Loucy (cell line): ENCODE data around the gene APBA1.

ENCODE experiments used
- H2AFZ ChIP-seq: fragments of 200-600 bp; sonication (generic); 2 replicates; pipeline ENCODE4 v1.6.0; 2016; ENCODE audit warnings: antibody characterized with exemption, mild to moderate bottlenecking, low read length, moderate library complexity
- H3F3A ChIP-seq: fragments of 200-600 bp; 2 replicates; pipeline ENCODE4 v1.6.0; 2016; ENCODE audit warnings: antibody characterized with exemption, low read depth, mild to moderate bottlenecking
- H3K27me3 ChIP-seq: fragments of 200-600 bp; sonication (generic); 2 replicates; pipeline ENCODE4 v1.6.1; 2014; ENCODE audit warnings: low read length, mild to moderate bottlenecking; ENCODE audit not compliant: insufficient read depth, poor library complexity, severe bottlenecking
- H3K36me3 ChIP-seq: fragments of 200-600 bp; sonication (generic); 2 replicates; pipeline ENCODE4 v1.6.1; 2016; ENCODE audit warnings: low read length; ENCODE audit not compliant: insufficient read depth
- H3K4me1 ChIP-seq: fragments of 200-600 bp; sonication (generic); 2 replicates; pipeline ENCODE4 v1.5.1; 2014; ENCODE audit warnings: low read length, mild to moderate bottlenecking; ENCODE audit not compliant: insufficient read depth, poor library complexity, severe bottlenecking
- H3K4me2 ChIP-seq: fragments of 200-600 bp; sonication (generic); 2 replicates; pipeline ENCODE4 v1.6.0; 2014; ENCODE audit warnings: antibody characterized with exemption, low read length, low read depth, mild to moderate bottlenecking; ENCODE audit not compliant: poor library complexity, severe bottlenecking
- H3K4me3 ChIP-seq: fragments of 200-600 bp; sonication (generic); 2 replicates; pipeline ENCODE4 v1.5.1; 2014; ENCODE audit warnings: low read length, mild to moderate bottlenecking, mixed read lengths; ENCODE audit not compliant: poor library complexity, severe bottlenecking
- H3K79me2 ChIP-seq: fragments of 200-600 bp; sonication (generic); 2 replicates; pipeline ENCODE4 v1.6.1; 2014; ENCODE audit warnings: low read length; ENCODE audit not compliant: insufficient read depth
- H3K9ac ChIP-seq: fragments of 200-600 bp; sonication (generic); 2 replicates; pipeline ENCODE4 v1.6.0; 2014; ENCODE audit warnings: mild to moderate bottlenecking, low read depth, low read length, moderate library complexity; ENCODE audit not compliant: poor library complexity, severe bottlenecking
- H3K9me2 ChIP-seq: fragments of 200-600 bp; sonication (generic); replicated peaks from 2 replicates; pipeline ENCODE4 v1.6.1; 2016; ENCODE audit warnings: low read depth, low read length, mixed read lengths
- H3K9me3 ChIP-seq: fragments of 200-600 bp; sonication (generic); 2 replicates; pipeline ENCODE4 v1.6.1; 2014; ENCODE audit warnings: mild to moderate bottlenecking, antibody characterized with exemption, low read length, low read depth; ENCODE audit not compliant: insufficient read depth
- H4K20me1 ChIP-seq: fragments of 200-600 bp; sonication (generic); 2 replicates; pipeline ENCODE4 v1.6.0; 2014; ENCODE audit warnings: antibody characterized with exemption, low read length, mild to moderate bottlenecking; ENCODE audit not compliant: insufficient read depth, poor library complexity, severe bottlenecking
- EZH2phosphoT487 ChIP-seq: fragments of 200-600 bp; IDR thresholded peaks from 2 replicates; pipeline ENCODE4 v1.6.1; 2018; ENCODE audit warnings: antibody characterized with exemption, mild to moderate bottlenecking, moderate library complexity, borderline replicate concordance
- TF ChIP-seq, protein P1 (sequence below): fragments of 200-600 bp; sonication (generic); conservative IDR thresholded peaks from 2 replicates; pipeline ENCODE4 v1.5.1; 2014; ENCODE audit warnings: mild to moderate bottlenecking, antibody characterized with exemption, low read length

APBA1 gene

DNA sequence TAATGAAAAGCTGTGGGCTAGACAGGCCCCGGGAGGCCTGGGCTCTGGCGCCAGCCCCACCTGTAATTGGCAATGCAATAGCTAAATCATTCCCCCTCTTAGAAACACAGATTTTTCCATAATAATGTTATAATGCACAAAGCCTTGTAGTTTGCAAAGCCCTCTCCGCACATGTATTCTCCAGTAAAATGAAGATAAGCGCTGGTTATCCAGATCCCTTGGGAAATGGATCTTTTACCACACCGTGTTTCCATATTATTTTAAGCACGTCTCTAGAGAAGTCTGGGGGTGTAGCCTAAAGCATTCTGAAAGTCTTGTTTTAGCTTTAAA lies 1.1 kb upstream of the APBA1 start:
- H3K27me3 ChIP-seq: no peaks in the 10 kb centered on the region
- H3K36me3 ChIP-seq: no peaks in the 10 kb centered on the region
- H3K4me1 ChIP-seq: peaks cover 23% of the 10 kb centered on the region
- H3K4me3 ChIP-seq: peak overlapping the region; percentile 92
- no peaks in the 10 kb centered on the region for H3F3A ChIP-seq
- no peaks in the 10 kb centered on the region for H3K9me2 ChIP-seq
- TF ChIP-seq, protein P1, sequence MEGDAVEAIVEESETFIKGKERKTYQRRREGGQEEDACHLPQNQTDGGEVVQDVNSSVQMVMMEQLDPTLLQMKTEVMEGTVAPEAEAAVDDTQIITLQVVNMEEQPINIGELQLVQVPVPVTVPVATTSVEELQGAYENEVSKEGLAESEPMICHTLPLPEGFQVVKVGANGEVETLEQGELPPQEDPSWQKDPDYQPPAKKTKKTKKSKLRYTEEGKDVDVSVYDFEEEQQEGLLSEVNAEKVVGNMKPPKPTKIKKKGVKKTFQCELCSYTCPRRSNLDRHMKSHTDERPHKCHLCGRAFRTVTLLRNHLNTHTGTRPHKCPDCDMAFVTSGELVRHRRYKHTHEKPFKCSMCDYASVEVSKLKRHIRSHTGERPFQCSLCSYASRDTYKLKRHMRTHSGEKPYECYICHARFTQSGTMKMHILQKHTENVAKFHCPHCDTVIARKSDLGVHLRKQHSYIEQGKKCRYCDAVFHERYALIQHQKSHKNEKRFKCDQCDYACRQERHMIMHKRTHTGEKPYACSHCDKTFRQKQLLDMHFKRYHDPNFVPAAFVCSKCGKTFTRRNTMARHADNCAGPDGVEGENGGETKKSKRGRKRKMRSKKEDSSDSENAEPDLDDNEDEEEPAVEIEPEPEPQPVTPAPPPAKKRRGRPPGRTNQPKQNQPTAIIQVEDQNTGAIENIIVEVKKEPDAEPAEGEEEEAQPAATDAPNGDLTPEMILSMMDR: no peak
- TF ChIP-seq EZH2phosphoT487: no peak
- H3K9ac ChIP-seq: peak overlapping the region; percentile 81
- peak overlapping the region; percentile 93 for H3K4me2 ChIP-seq
- no peaks in the 10 kb centered on the region for H3K9me3 ChIP-seq
- H3K79me2 ChIP-seq: no peaks in the 10 kb centered on the region
- H4K20me1 ChIP-seq: no peaks in the 10 kb centered on the region
- peak overlapping the region; percentile 96 for H2AFZ ChIP-seq

DNA sequence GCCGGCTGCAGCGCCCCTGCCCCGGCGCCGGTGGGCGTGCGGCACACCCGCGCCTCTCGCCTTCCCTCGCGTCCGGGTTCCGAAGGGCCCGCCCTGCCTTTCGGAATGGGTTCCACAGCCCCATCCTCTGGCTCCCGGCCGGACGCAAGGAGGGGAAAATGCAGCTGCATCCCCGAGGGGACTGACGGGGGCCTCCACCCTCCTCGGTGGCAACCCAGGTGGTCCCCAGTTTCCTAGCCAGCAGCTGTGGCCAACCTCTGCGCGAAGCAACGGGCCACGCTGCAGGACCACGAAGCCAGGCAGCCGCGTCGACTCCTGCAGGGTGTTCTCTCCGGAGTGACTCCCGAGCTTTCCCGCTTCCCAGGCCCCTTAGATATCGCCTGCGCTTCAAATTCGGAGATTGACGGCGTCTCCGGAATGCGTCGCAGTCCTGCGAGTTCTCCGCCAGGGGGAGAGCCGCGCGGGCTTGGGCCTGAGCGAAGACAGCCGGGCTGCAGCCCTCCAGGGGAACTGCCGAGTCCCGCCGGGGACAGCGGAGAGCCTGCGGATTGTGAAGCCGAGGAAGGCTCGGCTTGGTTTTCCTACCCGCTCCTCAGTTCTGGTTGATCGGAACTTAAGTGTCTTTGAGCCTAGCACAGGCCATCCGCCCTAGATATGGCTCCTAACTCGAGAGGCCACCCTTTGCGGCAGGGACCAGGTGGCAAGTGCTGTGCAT lies 582 bp upstream of the APBA1 start:
- H3K4me3 ChIP-seq: peak overlapping the region; percentile 92
- TF ChIP-seq, protein P1: peak; percentile 84
- TF ChIP-seq EZH2phosphoT487: no peak
- no peaks in the 10 kb centered on the region for H3K27me3 ChIP-seq
- no peaks in the 10 kb centered on the region for H3F3A ChIP-seq
- H3K9ac ChIP-seq: peak overlapping the region; percentile 81
- H3K4me2 ChIP-seq: peak overlapping the region; percentile 93
- peaks cover 23% of the 10 kb centered on the region for H3K4me1 ChIP-seq
- no peaks in the 10 kb centered on the region for H4K20me1 ChIP-seq
- H3K9me2 ChIP-seq: no peaks in the 10 kb centered on the region
- no peaks in the 10 kb centered on the region for H3K36me3 ChIP-seq
- no peaks in the 10 kb centered on the region for H3K9me3 ChIP-seq
- H3K79me2 ChIP-seq: no peaks in the 10 kb centered on the region
- peak overlapping the region; percentile 96 for H2AFZ ChIP-seq

DNA sequence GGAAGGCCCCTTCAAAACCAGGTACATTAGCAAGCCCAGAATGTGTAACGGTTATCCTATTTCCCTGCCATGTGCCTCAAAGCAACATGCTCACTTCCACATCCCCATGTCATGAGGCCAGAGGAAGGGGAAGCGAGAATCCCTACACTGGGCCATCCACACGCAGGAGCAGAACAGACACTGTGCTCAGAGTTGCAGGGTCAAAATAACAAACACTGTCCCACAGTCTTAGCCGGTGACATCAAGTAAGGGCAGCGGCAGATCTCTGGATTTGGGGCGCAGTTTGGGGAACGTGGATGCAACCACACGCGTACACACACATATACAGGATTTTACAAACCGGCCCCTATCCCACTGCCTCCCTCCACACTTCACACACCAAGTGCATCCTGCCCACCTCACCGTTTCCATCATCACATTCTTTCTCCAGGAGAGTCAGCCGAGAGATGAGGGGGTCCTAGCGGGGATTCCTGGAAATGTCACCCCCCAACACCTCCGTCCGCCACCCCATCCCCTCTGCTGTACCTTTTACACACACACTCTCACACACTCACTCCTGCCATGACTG lies 776 bp downstream of the APBA1 start:
- no peaks in the 10 kb centered on the region for H3K27me3 ChIP-seq
- H3K9me2 ChIP-seq: no peaks in the 10 kb centered on the region
- peak overlapping the region; percentile 56 for H3K4me2 ChIP-seq
- H3K79me2 ChIP-seq: no peaks in the 10 kb centered on the region
- no peaks in the 10 kb centered on the region for H4K20me1 ChIP-seq
- no peak overlapping the region for H3K9ac ChIP-seq
- no peaks in the 10 kb centered on the region for H3K36me3 ChIP-seq
- peak overlapping the region; percentile 69; the same call in 1 of the 2 replicates for H2AFZ ChIP-seq
- peak overlapping the region; percentile 68 for H3K4me3 ChIP-seq
- no peaks in the 10 kb centered on the region for H3F3A ChIP-seq
- H3K4me1 ChIP-seq: peaks cover 23% of the 10 kb centered on the region
- no peak for TF ChIP-seq EZH2phosphoT487
- TF ChIP-seq, protein P1: no peak
- no peaks in the 10 kb centered on the region for H3K9me3 ChIP-seq
